Epidermal melanocyte (primary cell): ENCODE data around the gene DBF4.
A peak's percentile ranks its signal among the peaks of the same experiment; 100 is the strongest.
"Not testable (repeated sequence)": the region's sequence is repeated elsewhere in the genome, so short reads cannot be mapped to it uniquely, and the experiment has no call there.

Source experiments
- DNase-seq: peaks from one replicate; pipeline ENCODE4 v3.0.0; 2011; ENCODE audit warnings: low spot score; ENCODE audit not compliant: insufficient read length

DBF4 gene, protein sequence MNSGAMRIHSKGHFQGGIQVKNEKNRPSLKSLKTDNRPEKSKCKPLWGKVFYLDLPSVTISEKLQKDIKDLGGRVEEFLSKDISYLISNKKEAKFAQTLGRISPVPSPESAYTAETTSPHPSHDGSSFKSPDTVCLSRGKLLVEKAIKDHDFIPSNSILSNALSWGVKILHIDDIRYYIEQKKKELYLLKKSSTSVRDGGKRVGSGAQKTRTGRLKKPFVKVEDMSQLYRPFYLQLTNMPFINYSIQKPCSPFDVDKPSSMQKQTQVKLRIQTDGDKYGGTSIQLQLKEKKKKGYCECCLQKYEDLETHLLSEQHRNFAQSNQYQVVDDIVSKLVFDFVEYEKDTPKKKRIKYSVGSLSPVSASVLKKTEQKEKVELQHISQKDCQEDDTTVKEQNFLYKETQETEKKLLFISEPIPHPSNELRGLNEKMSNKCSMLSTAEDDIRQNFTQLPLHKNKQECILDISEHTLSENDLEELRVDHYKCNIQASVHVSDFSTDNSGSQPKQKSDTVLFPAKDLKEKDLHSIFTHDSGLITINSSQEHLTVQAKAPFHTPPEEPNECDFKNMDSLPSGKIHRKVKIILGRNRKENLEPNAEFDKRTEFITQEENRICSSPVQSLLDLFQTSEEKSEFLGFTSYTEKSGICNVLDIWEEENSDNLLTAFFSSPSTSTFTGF

DNA sequence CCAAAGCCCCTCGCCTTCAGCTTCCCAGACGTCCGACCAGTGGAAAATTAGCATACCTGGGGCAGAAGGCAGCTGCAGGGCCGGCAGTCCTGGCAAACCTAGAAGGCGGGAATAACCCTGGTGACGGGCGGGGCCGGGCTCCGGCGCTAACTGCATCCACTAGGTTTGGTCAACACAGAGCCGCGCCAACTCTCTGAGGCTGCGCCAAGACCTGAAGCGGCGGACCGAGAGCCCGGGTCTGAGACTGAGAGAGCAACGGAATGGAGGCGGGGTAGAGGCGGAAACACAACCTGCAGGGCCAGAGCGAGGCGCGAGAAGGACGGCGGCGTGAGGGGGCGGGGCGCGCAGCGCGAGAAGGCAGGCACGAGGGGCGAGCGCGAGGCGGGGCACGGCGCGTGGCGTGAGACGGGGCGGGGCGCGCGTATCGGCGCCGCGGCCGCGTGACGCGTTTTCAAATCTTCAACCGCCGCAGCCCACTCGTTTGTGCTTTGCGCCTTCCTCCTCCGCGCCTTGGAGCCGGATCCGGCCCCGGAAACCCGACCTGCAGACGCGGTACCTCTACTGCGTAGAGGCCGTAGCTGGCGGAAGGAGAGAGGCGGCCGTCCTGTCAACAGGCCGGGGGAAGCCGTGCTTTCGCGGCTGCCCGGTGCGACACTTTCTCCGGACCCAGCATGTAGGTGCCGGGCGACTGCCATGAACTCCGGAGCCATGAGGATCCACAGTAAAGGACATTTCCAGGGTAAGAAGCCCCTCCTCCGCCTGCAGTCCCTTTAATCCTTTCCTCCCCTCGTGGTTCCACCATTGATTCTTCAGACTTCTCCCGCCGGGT lies at the start of gene DBF4, which contains the start of gene SLC25A40:
TSS of gene DBF4 (plus strand) at position 454 of the 829 bp plus-strand sequence. CDS start at position 694, 240 bp downstream.
TSS of gene SLC25A40 (minus strand) at position 321 of the 829 bp plus-strand sequence. CDS start 17,633 bp downstream, outside the sequence.
- DNase-seq = peak; percentile 64

DNA sequence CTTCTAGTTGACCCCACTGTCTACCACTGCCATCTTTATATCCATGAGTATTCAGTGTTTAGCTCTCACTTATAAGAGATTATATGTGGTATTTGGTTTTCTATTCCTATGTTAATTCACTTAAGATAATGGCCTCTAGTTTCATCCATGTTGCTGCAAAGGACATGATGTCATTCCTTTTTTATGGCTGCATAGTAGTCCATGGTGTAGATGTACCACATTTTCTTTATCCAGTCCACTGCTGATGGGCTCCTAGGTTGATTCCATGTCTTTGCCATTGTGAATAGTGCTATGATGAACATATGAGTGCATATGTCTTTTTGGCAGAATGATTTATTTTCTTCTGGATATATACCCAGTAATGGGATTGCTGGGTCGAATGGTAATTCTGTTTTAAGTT lies 47.9 kb upstream of the DBF4 start:
- not testable (repeated sequence) for DNase-seq

DNA sequence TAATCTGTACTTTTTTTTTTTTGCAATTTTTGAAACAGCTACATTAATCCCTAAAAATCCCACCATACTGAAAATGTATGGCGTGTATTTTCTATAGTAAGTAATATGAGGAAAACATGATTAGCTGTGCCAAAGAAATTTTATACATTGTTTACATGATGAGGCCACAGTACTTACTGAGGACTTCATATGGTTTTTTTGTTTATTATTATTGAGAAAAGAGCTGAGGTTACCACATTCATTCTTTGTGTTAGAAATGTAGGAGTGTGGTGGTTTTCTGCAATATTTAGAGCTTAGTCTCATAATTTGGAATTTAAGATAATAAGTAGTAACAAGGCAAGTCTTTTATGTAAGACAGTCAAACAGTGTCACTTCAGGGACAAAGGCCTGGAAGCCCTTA lies 45.2 kb upstream of the DBF4 start:
- no peak for DNase-seq

DNA sequence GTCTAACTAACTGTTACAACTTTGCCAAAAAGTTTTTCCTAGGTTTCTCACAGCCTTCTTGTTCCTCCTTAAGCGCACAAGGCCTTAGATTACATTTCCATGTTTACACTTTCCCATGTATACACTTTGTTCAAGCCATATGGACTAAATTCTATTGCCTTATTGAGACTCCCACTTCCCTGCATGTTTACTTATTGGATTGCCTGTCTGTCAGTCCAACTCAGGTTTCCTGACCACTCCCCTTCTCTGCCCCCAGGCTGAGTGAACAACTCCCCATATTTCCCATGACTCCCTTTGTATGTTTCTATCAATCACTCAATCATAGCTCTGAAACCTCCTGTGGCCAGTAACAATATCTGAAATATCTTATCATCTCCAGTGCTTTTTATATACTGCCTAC lies 43.2 kb upstream of the DBF4 start:
- DNase-seq = no peak

DNA sequence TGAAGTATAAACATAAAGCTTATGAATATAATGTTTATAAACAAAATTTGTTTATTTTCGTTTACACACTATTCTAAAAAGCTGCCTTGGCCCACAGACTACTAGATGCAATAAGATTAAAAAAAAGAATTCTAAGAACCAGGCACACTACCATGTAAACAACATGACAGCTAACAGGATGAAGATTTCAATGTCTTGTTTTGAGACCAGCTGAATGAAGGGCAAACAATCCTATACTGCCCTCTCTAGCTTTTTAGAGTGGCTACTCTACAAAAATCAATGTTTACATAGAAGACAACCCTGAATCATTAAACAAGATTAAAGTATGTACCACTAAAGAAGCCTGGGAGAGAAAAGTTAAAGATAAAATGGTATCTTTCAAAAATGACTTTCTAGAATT lies 38.7 kb upstream of the DBF4 start:
- no peak for DNase-seq

DNA sequence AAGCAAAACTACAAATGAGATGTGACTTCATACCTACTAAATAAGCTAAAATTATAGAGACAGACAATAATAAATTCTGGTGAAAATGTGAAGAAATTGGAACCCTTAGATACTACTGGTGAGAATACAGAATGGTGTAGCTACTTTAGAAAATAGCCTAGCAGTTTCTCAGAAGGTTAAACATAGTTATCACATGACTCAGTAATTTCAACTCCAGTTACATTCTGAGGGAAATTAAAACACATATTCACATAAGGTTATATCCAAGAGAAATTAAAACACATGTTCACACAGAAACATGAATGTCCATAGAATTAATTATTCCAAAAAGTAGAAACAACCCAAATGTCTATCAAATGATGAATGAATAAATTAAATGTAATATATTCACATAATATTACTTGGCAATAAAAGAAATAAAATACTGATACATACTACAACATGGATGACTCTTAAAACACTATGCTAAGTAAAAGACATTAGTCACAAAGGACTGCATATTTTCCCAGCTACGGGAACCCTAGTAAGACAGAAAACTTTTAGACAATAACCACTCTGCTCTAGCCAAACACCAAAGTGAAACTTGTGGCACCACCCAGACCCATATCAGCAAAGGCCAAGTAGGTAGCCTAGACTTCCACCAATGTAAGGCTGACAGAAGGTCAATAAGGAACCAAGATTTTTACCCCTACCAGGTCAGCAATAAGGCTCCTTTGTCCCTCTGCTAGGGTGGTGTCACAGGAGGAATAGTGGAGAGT lies 25.3 kb upstream of the DBF4 start:
- no peak for DNase-seq

DNA sequence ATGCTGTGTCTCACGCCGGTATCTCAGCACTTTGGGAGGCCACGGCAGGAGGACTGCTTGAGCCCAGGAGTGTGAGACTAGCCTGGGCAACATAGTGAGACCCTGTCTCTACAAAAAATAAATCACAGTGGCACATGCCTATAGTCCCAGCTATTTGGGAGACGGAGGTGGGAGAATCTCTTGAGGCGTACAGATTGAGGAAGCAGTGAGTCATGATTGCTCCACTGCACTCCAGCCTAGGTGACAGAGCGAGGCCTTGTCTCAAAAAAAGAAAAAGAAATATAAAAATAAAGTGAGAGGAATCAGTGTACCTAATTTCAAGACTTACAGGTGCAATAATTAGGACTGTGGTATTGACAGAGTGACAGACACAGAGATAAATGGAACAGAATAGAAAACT lies 24.0 kb upstream of the DBF4 start:
- no peak for DNase-seq

DNA sequence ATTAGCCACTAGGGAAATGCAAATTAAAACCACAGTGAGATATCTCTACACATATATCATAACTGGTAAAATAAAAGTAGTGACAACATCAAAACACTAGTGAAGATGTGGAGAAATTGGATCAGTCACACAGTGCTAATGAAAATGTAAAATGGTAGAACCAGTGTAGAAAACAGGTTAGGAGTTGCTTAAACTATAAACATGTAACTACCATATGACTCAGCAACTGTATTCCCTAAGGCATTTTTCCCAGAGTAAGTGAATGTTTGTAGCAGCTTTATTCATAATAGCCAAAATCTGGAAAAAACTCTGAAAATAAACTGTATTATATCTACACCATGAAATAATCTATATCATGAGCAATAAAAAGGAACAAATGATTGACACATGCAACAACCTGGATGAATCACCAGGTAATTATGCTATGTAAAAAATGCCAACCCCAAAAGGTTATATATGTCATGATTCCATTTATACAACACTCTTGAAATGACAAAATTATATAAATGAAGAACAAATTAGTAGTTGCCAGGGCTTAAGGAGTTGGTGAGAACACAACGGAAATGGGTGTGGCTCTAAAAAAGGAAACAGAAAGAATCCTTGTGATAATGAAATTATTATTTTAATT lies 22.9 kb upstream of the DBF4 start:
- DNase-seq = no peak

DNA sequence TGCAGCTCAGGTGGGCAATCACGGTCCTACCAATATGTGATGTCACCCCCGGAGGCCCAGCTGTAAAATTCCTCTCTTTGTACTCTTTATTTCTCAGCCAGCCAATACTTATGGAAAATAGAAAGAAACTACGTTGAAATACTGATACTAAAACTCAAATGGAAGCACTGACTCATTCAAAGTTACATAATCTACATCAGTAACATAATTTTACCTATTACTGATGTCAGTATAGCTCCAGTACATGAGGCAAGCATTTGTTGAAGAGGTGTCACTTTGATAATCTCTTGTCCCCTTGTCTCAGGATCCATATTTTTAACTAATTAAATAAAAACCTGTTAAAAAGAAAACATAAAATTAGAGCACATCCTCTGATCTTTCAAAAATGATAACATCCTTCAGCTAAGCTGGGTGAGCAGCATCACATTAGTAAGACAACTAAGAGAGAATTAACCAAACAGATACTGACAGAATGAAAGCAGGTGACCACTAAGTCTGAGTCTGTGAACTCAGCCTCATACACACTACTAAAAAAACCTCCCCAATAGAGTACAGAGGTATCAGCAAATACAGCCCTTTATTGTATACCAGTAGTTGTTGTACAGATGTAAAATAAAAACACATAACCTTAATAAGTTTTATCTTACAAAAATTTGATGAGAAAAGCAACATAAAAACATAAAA lies 17.7 kb upstream of the DBF4 start:
- DNase-seq = no peak

DNA sequence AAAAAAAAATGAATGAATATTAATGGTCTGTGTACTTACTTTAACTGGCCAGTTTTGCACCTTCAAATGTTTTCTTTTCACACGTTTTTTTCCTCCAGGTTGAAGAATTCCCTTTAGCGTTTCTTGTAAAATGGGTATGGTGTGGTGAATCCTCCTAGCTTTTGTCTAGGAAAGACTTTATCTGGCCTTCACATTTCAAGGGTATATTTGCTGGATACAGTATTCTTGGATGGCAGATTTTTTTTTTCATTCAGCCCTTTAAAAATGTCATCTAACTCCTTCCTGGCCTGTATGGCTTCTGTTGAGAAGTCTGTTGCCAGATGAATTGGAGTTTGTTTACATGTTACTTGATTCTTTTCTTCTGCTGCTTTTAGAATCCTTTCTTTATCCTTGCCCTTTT lies 10.2 kb upstream of the DBF4 start:
- no peak for DNase-seq

DNA sequence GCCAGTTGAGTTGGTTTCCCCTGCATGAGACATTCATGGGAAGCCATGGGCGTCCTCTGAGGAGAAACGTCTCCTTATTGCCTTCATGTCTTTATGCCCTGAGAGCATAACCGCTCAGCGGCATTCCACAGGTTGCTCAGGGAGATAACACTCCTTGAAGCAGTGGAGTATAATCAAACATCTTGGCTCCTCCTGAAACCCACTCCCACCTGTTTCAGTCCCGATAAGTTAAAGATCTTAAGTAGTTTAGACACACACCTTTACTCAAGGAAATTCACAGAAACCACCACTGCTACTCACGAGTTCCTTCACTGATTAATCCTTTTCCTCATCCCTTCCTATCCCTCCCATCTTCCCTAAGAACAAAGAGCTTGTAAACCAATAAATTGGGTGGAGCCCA lies 9.8 kb upstream of the DBF4 start:
- DNase-seq = not testable (repeated sequence)

DNA sequence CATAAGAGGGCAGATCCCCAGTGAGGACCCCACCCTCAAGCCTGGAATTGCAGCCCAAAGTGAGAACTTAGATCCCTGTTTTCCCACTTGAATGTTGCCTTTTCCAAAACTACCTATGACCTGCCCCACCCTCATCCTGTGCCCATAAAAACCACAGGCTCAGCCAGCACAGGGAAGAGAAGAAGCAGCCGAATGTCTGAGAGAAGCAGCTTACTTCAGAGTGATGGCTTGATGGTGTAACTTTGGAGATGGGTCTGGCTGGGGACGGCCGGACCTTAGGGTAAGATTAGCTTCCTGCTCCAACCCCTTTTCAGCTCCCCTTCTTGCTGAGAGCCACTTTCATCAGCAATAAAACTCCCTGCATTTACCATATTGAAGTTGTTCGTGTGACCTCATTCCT lies 5.8 kb upstream of the DBF4 start:
- no peak for DNase-seq

DNA sequence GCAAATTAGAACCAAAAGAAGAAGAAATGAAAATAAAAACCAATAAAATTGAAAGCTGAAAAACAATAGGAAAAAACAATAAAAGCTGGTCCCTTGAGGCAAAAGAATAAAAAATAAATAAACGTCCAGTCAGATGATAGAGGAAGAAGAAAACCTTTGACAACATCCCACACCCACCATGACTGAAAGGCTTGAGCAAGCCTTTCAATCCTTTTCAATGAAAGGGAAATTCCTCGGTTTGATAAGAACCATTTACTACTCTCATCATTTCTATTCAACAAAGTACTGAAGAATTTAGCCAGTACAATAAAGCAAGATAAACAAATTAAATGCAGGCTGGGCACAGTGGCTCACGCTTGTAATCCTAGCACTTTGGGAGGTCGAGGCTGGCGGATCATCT lies 3.9 kb upstream of the DBF4 start:
- DNase-seq = no peak

DNA sequence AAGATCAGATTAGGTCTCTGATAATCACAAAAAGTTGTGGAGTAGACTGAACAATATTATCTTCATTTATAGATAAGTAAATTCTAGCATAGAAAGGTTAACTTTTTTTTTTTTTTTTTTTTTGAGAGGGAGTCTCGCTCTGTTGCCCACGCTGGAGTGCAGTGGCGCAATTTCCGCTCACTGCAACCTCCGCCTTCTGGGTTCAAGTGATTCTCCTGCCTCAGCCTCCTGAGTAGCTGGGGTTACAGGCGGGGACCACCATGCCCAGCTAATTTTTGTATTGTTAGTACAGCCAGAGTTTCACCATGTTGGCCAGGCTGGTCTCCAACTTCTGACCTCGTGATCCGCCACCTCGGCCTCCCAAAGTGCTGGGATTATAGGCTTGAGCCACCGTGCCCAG lies 3.0 kb upstream of the DBF4 start:
- not testable (repeated sequence) for DNase-seq

DNA sequence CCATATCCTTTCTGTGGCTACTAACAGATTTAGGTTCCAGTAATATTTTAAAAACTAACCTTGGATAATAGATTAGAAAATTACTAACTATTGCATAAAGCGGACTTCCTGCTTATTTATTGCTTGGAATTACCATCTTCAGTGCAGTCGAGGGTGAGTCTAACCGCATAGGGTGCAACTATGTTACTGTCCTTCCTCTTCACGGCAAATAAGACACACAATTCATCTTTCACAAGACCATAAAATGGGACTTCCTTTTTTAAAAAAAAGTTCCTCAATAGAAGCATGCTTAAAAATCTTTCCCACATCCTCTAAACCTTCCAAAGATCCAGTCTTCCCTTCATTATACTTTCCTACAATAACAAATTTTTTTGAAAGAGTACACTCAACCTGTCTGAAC lies 2.2 kb upstream of the DBF4 start:
- DNase-seq = no peak

DNA sequence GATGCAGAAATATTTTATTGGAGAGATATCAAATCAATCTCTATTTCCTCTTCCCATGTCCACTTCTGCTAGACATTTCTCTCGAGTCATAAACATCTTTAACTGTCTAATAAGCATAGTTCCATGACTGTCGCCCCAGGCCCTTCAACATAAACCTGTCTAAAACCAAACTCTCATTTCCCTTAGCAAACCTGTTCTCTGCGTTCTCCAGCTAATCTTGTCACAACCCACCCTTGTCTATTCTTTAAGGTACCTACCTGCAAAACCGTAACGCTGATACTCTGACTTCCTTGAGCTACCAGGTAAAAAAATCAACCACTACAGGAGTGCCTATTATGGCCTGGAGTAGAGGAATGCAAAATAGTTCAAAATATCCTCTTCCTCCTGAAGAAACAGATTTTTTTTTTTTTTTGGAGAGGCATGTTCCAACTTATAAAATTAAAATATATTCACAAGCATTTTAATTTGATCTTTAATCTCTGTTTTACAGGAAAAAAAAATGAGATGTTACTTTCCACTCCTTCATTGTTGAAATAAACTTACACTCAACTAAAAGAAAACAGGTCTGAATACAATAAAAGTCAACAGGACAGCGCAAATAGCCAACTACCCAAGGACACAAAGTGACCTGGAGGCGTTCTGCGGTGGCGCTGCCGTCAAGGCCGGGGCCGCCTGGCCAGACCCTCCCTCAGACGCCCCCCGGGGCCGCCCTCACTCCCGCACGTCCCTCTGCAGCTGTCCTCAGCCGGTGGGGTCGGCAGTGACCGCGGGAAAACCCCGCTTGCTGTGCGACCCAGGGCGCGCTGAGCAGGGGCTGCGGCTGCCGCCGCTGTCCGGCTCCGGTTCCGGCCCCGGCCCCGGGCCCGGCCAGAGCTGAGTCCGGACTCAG lies 898 bp upstream of the DBF4 start:
- no peak for DNase-seq

DNA sequence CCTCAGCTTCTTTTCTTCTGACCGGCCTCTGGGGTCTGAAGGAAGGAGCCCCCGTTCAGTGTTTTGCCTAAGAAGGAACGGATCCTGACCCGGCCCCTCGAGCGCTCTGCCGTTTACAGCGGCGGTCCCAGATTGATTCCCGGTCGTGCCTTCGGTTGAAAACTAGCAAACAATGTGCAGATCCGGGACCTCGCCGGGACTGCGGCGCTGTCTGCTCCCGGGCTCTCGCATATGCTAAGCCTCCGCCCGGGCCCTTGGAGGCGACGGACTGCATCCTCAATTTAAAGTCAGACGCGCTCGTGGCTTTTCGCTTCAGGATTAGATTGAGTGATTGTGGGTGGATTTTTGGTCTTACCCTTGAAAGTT lies 559 bp downstream of the DBF4 start:
- peak; percentile 28 for DNase-seq

DNA sequence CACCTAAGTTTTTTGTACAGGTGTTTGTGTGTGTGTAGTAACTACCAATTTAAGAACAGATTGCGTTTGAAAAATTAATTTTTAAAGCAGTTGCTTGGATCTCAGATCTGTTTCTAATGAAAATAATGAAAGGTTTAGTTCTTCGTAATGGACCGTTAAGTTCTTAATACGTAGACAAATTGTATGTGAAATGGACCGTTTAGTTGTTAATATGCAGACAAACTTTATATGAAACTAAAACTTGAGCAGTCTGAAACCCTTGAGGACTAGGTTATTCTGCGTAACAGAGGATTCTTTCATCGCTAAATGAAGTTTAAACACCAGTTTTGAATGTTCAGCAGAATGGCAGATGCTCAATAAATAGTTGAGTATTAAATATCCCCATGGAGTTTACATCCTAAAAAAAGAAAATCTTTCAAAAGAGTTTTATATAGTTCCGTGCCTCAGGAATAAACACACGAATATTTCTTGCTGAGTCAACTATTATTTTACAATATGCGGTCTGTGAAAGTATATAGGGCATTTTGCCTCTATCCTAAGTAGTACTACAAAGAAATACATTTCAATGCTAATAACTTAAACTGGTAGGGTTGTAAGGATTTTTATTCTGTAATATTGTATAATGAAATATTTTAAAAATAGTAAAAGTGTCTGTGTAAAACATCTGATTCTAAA lies 1.2 kb downstream of the DBF4 start:
- DNase-seq = no peak
